Retinal pigment epithelial cell (primary cell): ENCODE results near the gene RPTOR.

Experiments
- DNase-seq: peaks from one replicate; pipeline ENCODE4 v3.0.0-alpha.2; 2010; ENCODE audit warnings: low read depth
- H3K4me3 ChIP-seq: 2 replicates; pipeline ENCODE4 v1.5.1; 2011; ENCODE audit warnings: mild to moderate bottlenecking, low read length, control low read depth, moderate library complexity
- TF ChIP-seq, protein P1 (sequence below): conservative IDR thresholded peaks from 2 replicates; pipeline ENCODE4 v1.5.1; 2011; ENCODE audit warnings: low read depth, low read length, control low read depth, inconsistent platforms

The RPTOR gene

GRCh38 chr17:80957461-80957941 lies 412.9 kb downstream of the RPTOR start:
- no peak for DNase-seq
- TF ChIP-seq, protein P1, sequence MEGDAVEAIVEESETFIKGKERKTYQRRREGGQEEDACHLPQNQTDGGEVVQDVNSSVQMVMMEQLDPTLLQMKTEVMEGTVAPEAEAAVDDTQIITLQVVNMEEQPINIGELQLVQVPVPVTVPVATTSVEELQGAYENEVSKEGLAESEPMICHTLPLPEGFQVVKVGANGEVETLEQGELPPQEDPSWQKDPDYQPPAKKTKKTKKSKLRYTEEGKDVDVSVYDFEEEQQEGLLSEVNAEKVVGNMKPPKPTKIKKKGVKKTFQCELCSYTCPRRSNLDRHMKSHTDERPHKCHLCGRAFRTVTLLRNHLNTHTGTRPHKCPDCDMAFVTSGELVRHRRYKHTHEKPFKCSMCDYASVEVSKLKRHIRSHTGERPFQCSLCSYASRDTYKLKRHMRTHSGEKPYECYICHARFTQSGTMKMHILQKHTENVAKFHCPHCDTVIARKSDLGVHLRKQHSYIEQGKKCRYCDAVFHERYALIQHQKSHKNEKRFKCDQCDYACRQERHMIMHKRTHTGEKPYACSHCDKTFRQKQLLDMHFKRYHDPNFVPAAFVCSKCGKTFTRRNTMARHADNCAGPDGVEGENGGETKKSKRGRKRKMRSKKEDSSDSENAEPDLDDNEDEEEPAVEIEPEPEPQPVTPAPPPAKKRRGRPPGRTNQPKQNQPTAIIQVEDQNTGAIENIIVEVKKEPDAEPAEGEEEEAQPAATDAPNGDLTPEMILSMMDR: no peak
- H3K4me3 ChIP-seq: no peak overlapping the region

DNA sequence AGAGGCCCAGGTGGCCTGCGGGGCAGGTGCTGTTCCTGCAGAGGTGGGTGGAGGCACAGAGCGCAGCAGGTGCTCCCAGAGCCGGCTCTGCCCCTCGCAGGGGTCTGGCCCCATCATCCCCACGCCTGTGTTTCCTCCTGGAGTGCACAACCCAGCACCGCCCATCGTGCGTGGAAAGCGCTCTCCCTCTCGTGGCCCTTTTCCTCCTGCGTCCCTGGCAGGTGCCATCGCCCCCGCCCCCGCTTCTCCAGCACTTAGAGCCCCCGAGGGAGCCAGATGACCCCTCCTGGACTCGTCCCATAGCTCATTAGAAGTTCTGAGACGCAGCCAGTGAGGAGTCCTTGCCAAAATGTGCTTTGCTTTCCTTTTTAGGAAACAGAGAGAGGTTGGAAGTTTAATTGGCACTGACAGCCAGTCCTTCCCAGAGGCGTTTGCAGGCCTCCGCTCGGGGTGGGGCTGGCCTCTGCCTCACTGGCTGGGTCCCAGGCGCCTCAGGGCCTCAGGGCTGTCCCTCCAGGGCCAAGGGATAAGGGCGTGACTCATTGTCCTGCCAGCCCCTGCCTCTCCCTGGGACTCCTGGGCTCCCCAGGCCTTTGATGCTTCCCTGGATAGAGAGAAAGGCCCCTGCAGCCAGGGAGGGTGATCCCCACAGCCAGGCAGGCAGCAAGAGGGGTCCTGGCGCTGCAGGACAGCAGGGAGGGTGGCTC lies 414.8 kb downstream of the RPTOR start:
- H3K4me3 ChIP-seq: no peak overlapping the region
- peak; percentile 68 for DNase-seq
- TF ChIP-seq, protein P1: no peak

DNA sequence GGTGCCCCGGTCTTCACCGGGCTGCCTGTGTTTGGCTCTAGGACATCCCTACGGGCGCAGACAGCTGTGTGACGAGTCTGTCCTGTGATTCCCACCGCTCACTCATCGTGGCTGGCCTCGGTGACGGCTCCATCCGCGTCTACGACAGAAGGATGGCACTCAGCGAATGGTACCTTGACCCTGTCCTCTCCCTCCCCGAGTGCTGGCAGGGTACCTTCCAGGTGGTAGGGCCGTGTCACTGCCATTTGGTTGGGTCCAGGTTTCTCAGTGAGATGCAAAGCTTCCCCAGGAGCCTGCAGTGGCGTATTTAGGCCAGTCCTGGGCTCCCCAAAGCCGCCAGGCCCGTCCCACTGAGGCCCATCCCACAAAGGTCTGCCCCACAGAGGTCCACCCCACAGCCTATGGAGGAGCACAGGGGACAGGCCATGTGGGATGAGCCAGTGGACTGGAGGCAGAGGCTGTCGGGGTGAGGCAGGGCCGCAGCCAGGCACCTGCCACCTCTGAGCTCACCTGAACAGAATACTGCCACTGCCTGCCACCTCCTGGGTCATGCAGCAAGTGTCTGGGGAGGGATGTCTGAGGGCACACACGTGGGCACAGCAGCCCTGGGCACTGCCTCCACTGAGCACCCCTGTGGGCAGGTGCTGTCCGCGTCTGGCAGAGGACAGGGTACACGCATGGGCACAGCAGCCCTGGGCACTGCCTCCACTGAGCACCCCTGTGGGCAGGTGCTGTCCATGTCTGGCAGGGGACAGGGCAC lies 415.6 kb downstream of the RPTOR start:
- TF ChIP-seq, protein P1: no peak
- no peak for DNase-seq
- H3K4me3 ChIP-seq: no peak overlapping the region

- no peak for DNase-seq
- TF ChIP-seq, protein P1: no peak
- no peak overlapping the region for H3K4me3 ChIP-seq
Observed at GRCh38 chr17:80960797-80961452, 416.3 kb downstream of the RPTOR start.

- no peak for DNase-seq
- TF ChIP-seq, protein P1: no peak
Observed at GRCh38 chr17:80961541-80962330, 417.1 kb downstream of the RPTOR start.

DNA sequence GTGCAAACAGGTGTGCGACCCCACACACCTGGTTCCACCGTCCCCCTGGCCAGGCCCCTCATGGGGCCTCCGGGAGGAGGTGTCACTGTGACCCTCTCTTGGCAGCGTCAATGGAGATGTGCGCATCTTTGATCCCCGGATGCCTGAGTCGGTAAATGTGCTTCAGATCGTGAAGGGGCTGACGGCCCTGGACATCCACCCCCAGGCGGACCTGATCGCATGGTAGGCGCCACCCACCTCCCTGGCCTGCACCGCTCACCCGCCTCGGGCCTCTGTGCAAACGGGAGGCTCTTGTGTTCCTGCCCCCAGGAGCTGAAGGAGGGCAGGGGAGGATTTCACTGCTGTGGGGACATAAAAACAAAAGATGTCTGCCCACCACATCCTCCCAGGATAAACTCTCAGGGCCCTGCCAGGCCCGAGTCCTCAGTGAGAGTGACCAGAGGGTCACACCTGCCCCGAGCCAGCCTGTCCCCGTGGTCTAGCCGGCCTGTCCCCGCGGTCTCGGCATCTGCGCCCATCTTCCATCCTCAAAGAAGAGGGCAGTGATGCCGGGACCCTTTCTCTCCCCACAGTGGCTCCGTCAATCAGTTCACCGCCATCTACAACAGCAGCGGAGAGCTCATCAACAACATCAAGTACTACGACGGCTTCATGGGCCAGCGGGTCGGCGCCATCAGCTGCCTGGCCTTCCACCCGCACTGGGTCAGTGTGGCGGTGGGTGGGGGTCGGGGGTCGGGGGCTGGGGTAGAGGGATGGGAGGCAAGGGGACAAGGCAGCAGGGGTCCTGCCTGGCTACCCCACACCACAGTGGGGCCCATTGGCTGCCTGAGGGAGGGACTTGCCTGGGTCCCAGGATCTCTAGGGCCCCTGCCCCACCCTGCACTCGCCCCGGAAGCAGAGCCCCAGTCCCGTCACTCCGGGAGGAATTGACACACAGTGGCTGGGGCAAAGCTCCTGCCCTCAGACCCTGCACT lies 418.0 kb downstream of the RPTOR start:
- TF ChIP-seq, protein P1: no peak
- H3K4me3 ChIP-seq: no peak overlapping the region
- DNase-seq: no peak

More at GRCh38 chr17:80961541-80962330, 417.1 kb downstream of the RPTOR start:
- H3K4me3 ChIP-seq: no peak overlapping the region
